Chondrocyte (in vitro differentiated cells): ENCODE measurements around the gene ACER2. TPM values are rescaled to one million over a fixed set of nuclear protein-coding genes. Genes with fewer than 3 reads are reported as not detected.

Experiments
- DNase-seq: peaks from one replicate; pipeline ENCODE4 v3.0.0; 2021; ENCODE audit warnings: mixed read lengths, low spot score
- H3K27ac Mint-ChIP-seq: one replicate; pipeline ENCODE4 v1.8.0; 2021; ENCODE audit warnings: mild to moderate bottlenecking, moderate library complexity, mixed read lengths; ENCODE audit not compliant: unreplicated experiment
- H3K27me3 Mint-ChIP-seq: 2 replicates; pipeline ENCODE4 v1.8.0; 2021; ENCODE audit warnings: low read depth, mixed read lengths
- H3K36me3 Mint-ChIP-seq: 2 replicates; pipeline ENCODE4 v1.8.0; 2021; ENCODE audit warnings: low read depth, mixed read lengths
- H3K4me1 Mint-ChIP-seq: 2 replicates; pipeline ENCODE4 v1.8.0; 2021; ENCODE audit warnings: low read depth, mild to moderate bottlenecking, mixed read lengths
- H3K4me3 Mint-ChIP-seq: one replicate; pipeline ENCODE4 v1.8.0; 2021; ENCODE audit warnings: mild to moderate bottlenecking, moderate library complexity, mixed read lengths; ENCODE audit not compliant: unreplicated experiment
- H3K9me3 Mint-ChIP-seq: 2 replicates; pipeline ENCODE4 v1.8.0; 2021; ENCODE audit warnings: low read depth, mixed read lengths
- CTCF ChIP-seq: fragments of 200-600 bp; sonication (generic); IDR thresholded peaks from 2 replicates; pipeline ENCODE4 v1.5.0; 2021; ENCODE audit warnings: antibody characterized with exemption, mild to moderate bottlenecking, moderate library complexity
- total RNA-seq: library from RNA; stranded (reverse); gene quantifications from 3 replicates; pipeline ENCODE4 v1.2.1, GENCODE V29; 2021

ACER2 gene
- total RNA-seq, 1 donor from 2014 or later, result 0.65 TPM

DNA sequence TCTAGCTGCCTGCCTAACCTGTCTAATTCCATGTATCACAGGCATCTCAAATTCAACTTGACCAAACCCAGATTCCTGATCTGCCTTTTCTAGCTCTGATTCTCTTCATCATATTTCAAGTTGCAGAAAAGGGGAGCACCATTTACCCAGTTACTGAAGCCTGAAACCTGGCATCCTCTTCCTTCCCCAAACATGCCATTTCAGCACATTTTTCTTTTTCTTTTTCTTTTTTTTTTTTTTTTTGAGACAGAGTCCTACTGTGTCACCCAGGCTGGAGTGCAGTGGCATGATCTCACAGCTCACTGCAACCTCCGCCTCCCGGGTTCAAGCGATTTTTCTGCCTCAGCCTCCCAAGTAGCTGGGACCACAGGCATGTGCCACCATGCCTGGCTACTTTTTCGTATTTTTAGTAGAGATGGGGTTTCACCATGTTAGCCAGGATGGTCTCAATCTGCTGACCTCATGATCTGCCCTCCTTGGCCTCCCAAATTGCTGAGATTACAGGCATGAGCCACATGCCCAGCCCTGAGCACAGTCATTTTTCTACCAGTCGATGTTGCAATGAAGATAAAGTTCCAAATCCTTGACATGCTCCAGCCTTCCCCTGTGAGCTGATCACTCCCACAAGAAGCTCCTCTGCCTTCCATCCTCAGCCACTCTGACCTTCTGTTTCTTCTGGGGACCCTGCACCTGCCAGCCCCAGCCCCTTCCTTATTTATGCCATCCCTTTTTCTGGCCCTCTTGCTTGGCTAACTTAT lies 32.2 kb downstream of the ACER2 start:
- Mint-ChIP-seq H3K4me3 (no peak overlapping the region), H3K4me1 (no peaks in the 10 kb centered on the region), H3K36me3 (no peaks in the 10 kb centered on the region), H3K9me3 (no peaks in the 10 kb centered on the region), H3K27me3 (no peaks in the 10 kb centered on the region), H3K27ac (no peak overlapping the region)
- no peak for TF ChIP-seq CTCF
- no peak for DNase-seq

DNA sequence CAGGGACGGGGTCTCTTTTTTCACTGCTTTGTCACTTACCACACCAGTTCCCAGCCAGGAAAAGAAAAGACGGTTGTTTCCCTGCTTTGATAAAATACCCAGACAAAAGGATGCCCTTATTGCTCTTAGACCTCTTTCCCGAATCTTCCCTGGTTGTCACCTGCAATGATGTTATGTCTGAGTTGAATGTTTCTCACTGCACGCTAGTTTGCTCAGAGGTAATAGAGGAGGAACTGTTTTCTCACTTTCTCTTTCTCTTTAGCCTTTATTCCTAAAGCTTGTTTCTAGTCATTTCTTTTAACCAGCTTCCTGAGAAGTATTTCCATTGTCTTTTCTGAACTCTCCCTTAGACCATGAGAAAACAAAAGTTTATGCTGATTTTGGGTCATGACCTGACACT lies 32.9 kb downstream of the ACER2 start:
- Mint-ChIP-seq H3K4me3 (no peak overlapping the region), H3K27me3 (no peaks in the 10 kb centered on the region), H3K9me3 (no peaks in the 10 kb centered on the region), H3K4me1 (no peaks in the 10 kb centered on the region), H3K27ac (no peak overlapping the region), H3K36me3 (no peaks in the 10 kb centered on the region)
- no peak for DNase-seq
- no peak for TF ChIP-seq CTCF

GRCh38 chr9:19442240-19442639 lies 33.4 kb downstream of the ACER2 start:
- TF ChIP-seq CTCF, result no peak
- H3K4me1 Mint-ChIP-seq, result no peaks in the 10 kb centered on the region
- H3K4me3 Mint-ChIP-seq, result no peak overlapping the region
- no peaks in the 10 kb centered on the region for H3K27me3 Mint-ChIP-seq
- no peaks in the 10 kb centered on the region for H3K36me3 Mint-ChIP-seq
- H3K27ac Mint-ChIP-seq, result no peak overlapping the region
- DNase-seq, result no peak
- H3K9me3 Mint-ChIP-seq, result no peaks in the 10 kb centered on the region

DNA sequence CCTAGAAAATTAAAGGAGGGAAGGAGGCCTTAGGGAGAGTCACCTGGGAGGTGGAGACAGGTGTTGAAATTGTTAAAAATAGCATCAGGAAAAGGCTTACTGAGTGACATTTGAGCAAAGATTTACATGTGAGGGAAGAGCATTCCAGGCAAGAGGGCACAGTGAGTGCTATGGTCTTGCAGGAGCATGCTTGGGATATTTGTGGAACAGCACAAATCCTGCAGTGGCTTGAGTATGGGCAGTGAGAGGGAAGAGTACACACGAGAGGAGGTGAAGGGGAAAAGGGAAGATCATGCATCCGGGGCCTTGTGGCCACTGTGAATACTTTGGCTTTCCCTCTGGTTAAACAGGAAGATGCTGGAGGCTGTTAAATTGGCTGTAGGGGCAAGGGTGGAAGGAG lies 36.6 kb downstream of the ACER2 start:
- no peaks in the 10 kb centered on the region for H3K4me1 Mint-ChIP-seq

GRCh38 chr9:19446361-19446861 lies 37.6 kb downstream of the ACER2 start:
- no peak overlapping the region for H3K4me3 Mint-ChIP-seq
- H3K9me3 Mint-ChIP-seq, result no peaks in the 10 kb centered on the region

More for the DNA sequence above, 36.6 kb downstream of the ACER2 start:
- Mint-ChIP-seq H3K4me3 (no peak overlapping the region), H3K36me3 (no peaks in the 10 kb centered on the region), H3K9me3 (no peaks in the 10 kb centered on the region), H3K27me3 (no peaks in the 10 kb centered on the region), H3K27ac (no peak overlapping the region)
- no peak for TF ChIP-seq CTCF
- DNase-seq, result no peak

More at GRCh38 chr9:19446361-19446861, 37.6 kb downstream of the ACER2 start:
- no peaks in the 10 kb centered on the region for H3K27me3 Mint-ChIP-seq
- no peak overlapping the region for H3K27ac Mint-ChIP-seq
- H3K4me1 Mint-ChIP-seq, result no peaks in the 10 kb centered on the region
- no peak for TF ChIP-seq CTCF
- DNase-seq, result no peak
- H3K36me3 Mint-ChIP-seq, result no peaks in the 10 kb centered on the region
